HCT116 (cell line): ENCODE results near the gene SNX15. TPM values are rescaled to one million over a fixed set of nuclear protein-coding genes. Genes with fewer than 3 reads are reported as not detected.

Experiments used
- ATAC-seq: fragments of 200-7000 bp; cut with Tn5 transposase; 2 replicates; pipeline ENCODE4 v1.9.1; 2020; ENCODE audit warnings: mild to moderate bottlenecking, moderate library complexity
- BruUV-seq: library from RNA; stranded (reverse); fragments of 400-500 nt; replicated peaks from 2 replicates; lab custom pipeline; 2021; lab: Mats Ljungman, UMichigan
- CTCF ChIA-PET: fragments of 300-600 bp; sonication (Branson Sonifier 250); formaldehyde crosslinking; loops from one replicate; lab custom pipeline; 2021; ENCODE audit warnings: antibody characterized with exemption; lab: Charles Lee
- POLR2A ChIA-PET: fragments of 300-600, 350-600 bp; sonication (Branson Sonifier 250); formaldehyde crosslinking; loops from one replicate; lab custom pipeline; 2021; ENCODE audit warnings: antibody characterized with exemption; lab: Charles Lee
- RAD21 ChIA-PET, 2 experiments: fragments of 300-600 bp; sonication (Branson Sonifier 250); formaldehyde crosslinking; loops; one replicate each; lab custom pipeline; 2023; ENCODE audit warnings: low total read pairs in 2 of 2; ENCODE audit not compliant: uncharacterized antibody in 2 of 2, unreplicated experiment in 2 of 2, low non-redundant PET in 1 of 2; lab: Charles Lee
- DNase-seq: peaks from one replicate; pipeline ENCODE4 v3.0.0-alpha.2; 2010; ENCODE audit warnings: low read depth, low spot score
- H2AFZ ChIP-seq: fragments of 200-600 bp; shearing (Covaris generic), sonication (generic); 2 replicates; pipeline ENCODE4 v1.6.1; 2017; ENCODE audit warnings: low read depth, mixed run types, mixed read lengths, antibody characterized with exemption, low read length; ENCODE audit not compliant: poor library complexity, severe bottlenecking
- H3K27ac ChIP-seq: 2 replicates; pipeline ENCODE4 v1.5.1; 2012; ENCODE audit warnings: low read depth, low read length
- H3K27me3 ChIP-seq: fragments of 200-600 bp; sonication (generic); 2 replicates; pipeline ENCODE4 v1.6.1; 2016; ENCODE audit warnings: mixed run types, low read length, mixed read lengths; ENCODE audit not compliant: insufficient read depth
- H3K36me3 ChIP-seq, 2 experiments: fragments of 200-500 bp in 1 of 2; fragments of 200-600 bp in 1 of 2; sonication (Bioruptor generic) in 1 of 2; sonication (generic) in 1 of 2; 2 replicates each; pipeline versions ENCODE4 v1.5.1 to v1.6.1; 2014 to 2016; ENCODE audit warnings: low read length in 2 of 2, inconsistent platforms in 1 of 2, mixed read lengths in 1 of 2, mixed run types in 1 of 2; ENCODE audit not compliant: insufficient read depth in 2 of 2, control insufficient read depth in 1 of 2
- H3K4me1 ChIP-seq, 2 experiments: fragments of 200-600 bp in 1 of 2; sonication (generic) in 1 of 2; 2 replicates each; pipeline versions ENCODE4 v1.5.1 to v1.6.1; 2012 to 2017; ENCODE audit warnings: low read length in 2 of 2, inconsistent platforms in 1 of 2, mild to moderate bottlenecking in 1 of 2, mixed read lengths in 1 of 2, mixed run types in 1 of 2, moderate library complexity in 1 of 2; ENCODE audit not compliant: insufficient read depth in 2 of 2, control insufficient read depth in 1 of 2
- H3K4me2 ChIP-seq: fragments of 200-600 bp; sonication (generic); 2 replicates; pipeline ENCODE4 v1.6.1; 2017; ENCODE audit warnings: mixed run types, low read length, mixed read lengths
- H3K4me3 ChIP-seq, 2 experiments: fragments of 200-600 bp in 1 of 2; sonication (generic) in 1 of 2; replicated peaks in 1 of 2; 2 replicates each; pipeline ENCODE4 v1.5.1; 2011 to 2016; ENCODE audit warnings: low read length in 2 of 2, control low read depth in 1 of 2, low read depth in 1 of 2, mild to moderate bottlenecking in 1 of 2, mixed read lengths in 1 of 2, mixed run types in 1 of 2
- H3K79me2 ChIP-seq: fragments of 200-600 bp; sonication (generic); 2 replicates; pipeline ENCODE4 v1.6.1; 2017; ENCODE audit warnings: mild to moderate bottlenecking, mixed run types, low read length, moderate library complexity, mixed read lengths; ENCODE audit not compliant: insufficient read depth
- H3K9ac ChIP-seq: fragments of 200-600 bp; sonication (generic); 2 replicates; pipeline ENCODE4 v1.6.1; 2016; ENCODE audit warnings: low read length, mixed read lengths
- H3K9me2 ChIP-seq: fragments of 200-600 bp; sonication (generic), shearing (Covaris generic); 2 replicates; pipeline ENCODE4 v1.6.1; 2017; ENCODE audit warnings: mixed run types, mild to moderate bottlenecking, moderate library complexity; ENCODE audit not compliant: insufficient read depth
- H3K9me3 ChIP-seq, 2 experiments: fragments of 200-500 bp in 1 of 2; fragments of 200-600 bp in 1 of 2; sonication (Bioruptor generic) in 1 of 2; sonication (generic) in 1 of 2; 2 replicates each; pipeline ENCODE4 v1.6.1; 2014 to 2017; ENCODE audit warnings: low read length in 2 of 2, mixed read lengths in 2 of 2, inconsistent platforms in 1 of 2, low read depth in 1 of 2, mild to moderate bottlenecking in 1 of 2, mixed run types in 1 of 2, moderate library complexity in 1 of 2; ENCODE audit not compliant: control insufficient read depth in 1 of 2, insufficient read depth in 1 of 2
- H4K20me1 ChIP-seq: fragments of 200-600 bp; sonication (generic), shearing (Covaris generic); 2 replicates; pipeline ENCODE4 v1.6.1; 2017; ENCODE audit warnings: mixed run types, mild to moderate bottlenecking, moderate library complexity; ENCODE audit not compliant: insufficient read depth
- ATF3 ChIP-seq: IDR thresholded peaks from 2 replicates; pipeline ENCODE4 v1.6.1; 2012
- CBX3 ChIP-seq: IDR thresholded peaks from 2 replicates; pipeline ENCODE4 v1.6.1; 2012; ENCODE audit warnings: low read depth
- CEBPB ChIP-seq: IDR thresholded peaks from 2 replicates; pipeline ENCODE4 v1.6.1; 2012; ENCODE audit warnings: low read depth
- ELF1 ChIP-seq: IDR thresholded peaks from 2 replicates; pipeline ENCODE4 v1.6.1; 2012; ENCODE audit warnings: low read depth, borderline replicate concordance
- REST ChIP-seq: IDR thresholded peaks from 2 replicates; pipeline ENCODE4 v1.6.1; 2012; ENCODE audit warnings: low read depth
- SP1 ChIP-seq: IDR thresholded peaks from 2 replicates; pipeline ENCODE4 v1.6.1; 2012; ENCODE audit warnings: low read depth
- TCF7L2 ChIP-seq: IDR thresholded peaks from 2 replicates; pipeline ENCODE4 v1.7.0; 2011; ENCODE audit warnings: borderline replicate concordance, inconsistent platforms; ENCODE audit not compliant: insufficient read depth, insufficient read length; ENCODE audit errors: extremely low read depth
- YY1 ChIP-seq: IDR thresholded peaks from 2 replicates; pipeline ENCODE4 v1.6.1; 2011; ENCODE audit warnings: low read length, low read depth, moderate library complexity, mild to moderate bottlenecking; ENCODE audit not compliant: insufficient replicate concordance; ENCODE audit errors: extremely low read depth
- ZFX ChIP-seq: fragments of 450-650 bp; IDR thresholded peaks from 2 replicates; pipeline ENCODE4 v1.6.1; 2017
- intact Hi-C: fragments of 100-400 bp; cut with micrococcal nuclease; formaldehyde crosslinking; loops from 2 replicates; pipeline ENCODE4 v1.10.0; 2022
- microRNA-seq: library from miRNA; unstranded; fragments of <30 nt; microRNA quantifications from one replicate; pipeline ENCODE4, GENCODE V29; 2016; ENCODE audit warnings: borderline number of aligned reads
- total RNA-seq: library from RNA; stranded (reverse); gene quantifications from one replicate; pipeline ENCODE4 v1.2.1, GENCODE V29; 2021; ENCODE audit not compliant: unreplicated experiment

SNX15 gene
- total RNA-seq, 1 experiment from 2014 or later: 16.8 TPM

- no peaks in the 10 kb centered on the region for H3K9me3 ChIP-seq
- no peak for DNase-seq
- H3K4me1 ChIP-seq: peaks cover 2 to 7% of the 10 kb centered on the region in 2 experiments; a peak in 2 of 4 replicates
- no peak for ATAC-seq
- H3K27ac ChIP-seq: no peak overlapping the region
- ChIA-PET POLR2A (no interaction called here), CTCF (interaction anchor here (1.3 kb wide), 1 partner anchor 21 kb away, joined by 4 read pairs; no protein-coding TSS in a partner anchor)
- H3K9me2 ChIP-seq: no peaks in the 10 kb centered on the region
- H3K4me2 ChIP-seq: no peak overlapping the region
- H3K4me3 ChIP-seq: no peak overlapping the region
- H3K36me3 ChIP-seq: peaks cover 0 to 18% of the 10 kb centered on the region in 2 experiments; a peak in 1 of 4 replicates
- peaks cover 2% of the 10 kb centered on the region; the same call in 1 of the 2 replicates for H3K79me2 ChIP-seq
- H4K20me1 ChIP-seq: no peaks in the 10 kb centered on the region
- no peak overlapping the region for H2AFZ ChIP-seq
- no peak overlapping the region for H3K9ac ChIP-seq
- BruUV-seq: no TSS peak
- TF ChIP-seq CBX3 (no peak), YY1 (no peak), ATF3 (no peak), TCF7L2 (no peak), SP1 (no peak), CEBPB (no peak), ZFX (no peak), REST (no peak), ELF1 (no peak)
- TF ChIP-seq, all 23 proteins: peak for 0
- no peaks in the 10 kb centered on the region for H3K27me3 ChIP-seq
- intact Hi-C loops: no loop called here
- RAD21 ChIA-PET: no interaction called here
These were observed 62.4 kb downstream of the SNX15 start for GRCh38 chr11:65089621-65090020.

Small RNAs within 50 kb of the gene (microRNA-seq; reads per million reads assigned to microRNA genes)
- not detected for gene MIR6879

Other genes starting within 250 kb of the SNX15 start
- gene SF1, start 248.9 kb upstream of the SNX15 start, total RNA-seq: 403 TPM
- gene MAP4K2, start 224.2 kb upstream of the SNX15 start, total RNA-seq: 44.2 TPM
- 62.1 TPM for gene MEN1, start 216.9 kb upstream of the SNX15 start, total RNA-seq
- 30.1 TPM for gene CDC42BPG, start 182.8 kb upstream of the SNX15 start, total RNA-seq
- 48.1 TPM for gene EHD1, start 148.8 kb upstream of the SNX15 start, total RNA-seq
- 24.7 TPM for gene ATG2A, start 110.2 kb upstream of the SNX15 start, total RNA-seq
- gene PPP2R5B, start 102.8 kb upstream of the SNX15 start, total RNA-seq: 10.9 TPM
- not detected for gene GPHA2, start 91.5 kb upstream of the SNX15 start, total RNA-seq
- gene MAJIN, start 55.3 kb upstream of the SNX15 start, total RNA-seq: not detected
- gene BATF2, start 30.5 kb upstream of the SNX15 start, total RNA-seq: 2.1 TPM
- 68.7 TPM for gene ARL2, start 13.3 kb upstream of the SNX15 start, total RNA-seq
- 36.9 TPM for gene SAC3D1, start 13.8 kb downstream of the SNX15 start, total RNA-seq
- not detected for gene NAALADL1, start 31.1 kb downstream of the SNX15 start, total RNA-seq
- 72.1 TPM for gene CDCA5, start 56.6 kb downstream of the SNX15 start, total RNA-seq
- 35.3 TPM for gene ZFPL1, start 56.8 kb downstream of the SNX15 start, total RNA-seq
- gene VPS51, start 68.8 kb downstream of the SNX15 start, total RNA-seq: 89.5 TPM
- 52.9 TPM for gene TM7SF2, start 84.4 kb downstream of the SNX15 start, total RNA-seq
- gene ZNHIT2, start 90.3 kb downstream of the SNX15 start, total RNA-seq: 18.8 TPM
- gene FAU, start 94.7 kb downstream of the SNX15 start, total RNA-seq: 1,073 TPM
- 77.5 TPM for gene MRPL49, start 94.9 kb downstream of the SNX15 start, total RNA-seq
- 45.9 TPM for gene SYVN1, start 107.1 kb downstream of the SNX15 start, total RNA-seq
- 1.2 TPM for gene SPDYC, start 142.8 kb downstream of the SNX15 start, total RNA-seq
- gene CAPN1, start 154.5 kb downstream of the SNX15 start, total RNA-seq: 279 TPM
- 20.0 TPM for gene POLA2, start 234.5 kb downstream of the SNX15 start, total RNA-seq